Neutrophil (primary cell): Measurements from ENCODE around the gene ITPR2.
A peak's percentile ranks its signal among the peaks of the same experiment; 100 is the strongest.

ENCODE experiments used
- H3K27ac ChIP-seq: fragments of 200-600 bp; sonication (generic); 2 replicates; pipeline ENCODE4 v1.5.1; 2016; ENCODE audit warnings: mild to moderate bottlenecking, moderate library complexity
- H3K27me3 ChIP-seq: fragments of 200-600 bp; sonication (generic); 2 replicates; pipeline ENCODE4 v1.6.0; 2016; ENCODE audit warnings: mild to moderate bottlenecking
- H3K36me3 ChIP-seq: fragments of 200-600 bp; sonication (generic); 2 replicates; pipeline ENCODE4 v1.5.1; 2017
- H3K4me1 ChIP-seq, 2 experiments: fragments of 200-600 bp in 1 of 2; sonication (generic) in 1 of 2; 1 replicate in 1 of 2; 2 replicates in 1 of 2; pipeline versions ENCODE4 v1.5.1 to v1.6.1; 2013 to 2016; ENCODE audit warnings: low read depth in 1 of 2, low read length in 1 of 2, mild to moderate bottlenecking in 1 of 2, moderate library complexity in 1 of 2; ENCODE audit not compliant: control insufficient read depth in 1 of 2, insufficient read depth in 1 of 2
- H3K4me3 ChIP-seq, 2 experiments: fragments of 200-600 bp in 1 of 2; sonication (generic) in 1 of 2; 1 replicate in 1 of 2; 2 replicates in 1 of 2; pipeline ENCODE4 v1.5.1; 2013 to 2016; ENCODE audit warnings: low read depth in 1 of 2, low read length in 1 of 2, mild to moderate bottlenecking in 1 of 2, moderate library complexity in 1 of 2
- H3K9me3 ChIP-seq: fragments of 200-600 bp; sonication (generic); 2 replicates; pipeline ENCODE4 v1.5.1; 2016
- TF ChIP-seq, protein P1 (sequence below): fragments of 200-600 bp; sonication (generic); IDR thresholded peaks from 2 replicates; pipeline ENCODE4 v1.5.1; 2016; ENCODE audit warnings: antibody characterized with exemption

The ITPR2 gene

DNA sequence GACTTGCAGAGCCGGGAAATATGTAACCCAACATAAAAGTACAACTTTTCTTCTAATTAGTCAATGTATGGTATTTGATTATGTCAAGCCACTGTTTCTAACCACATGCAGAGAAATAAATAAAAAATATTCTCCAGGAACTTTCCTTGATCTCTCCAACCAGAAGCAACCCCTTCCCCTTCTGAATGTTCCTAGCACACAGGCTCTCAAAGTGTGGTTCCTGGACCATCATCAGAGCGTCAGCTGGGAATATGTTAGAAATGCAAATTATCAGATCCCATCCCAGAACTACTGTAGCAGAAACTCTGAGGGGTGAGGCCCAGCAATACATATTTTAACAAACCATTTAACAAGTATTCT lies 21.0 kb upstream of the ITPR2 start:
- Histone ChIP-seq H3K4me3 (no peak overlapping the region), H3K36me3 (no peaks in the 10 kb centered on the region), H3K4me1 (peaks cover 10 to 12% of the 10 kb centered on the region in 2 experiments), H3K27ac (peak overlapping the region; percentile 50), H3K9me3 (no peaks in the 10 kb centered on the region), H3K27me3 (no peaks in the 10 kb centered on the region)
- TF ChIP-seq, protein P1, sequence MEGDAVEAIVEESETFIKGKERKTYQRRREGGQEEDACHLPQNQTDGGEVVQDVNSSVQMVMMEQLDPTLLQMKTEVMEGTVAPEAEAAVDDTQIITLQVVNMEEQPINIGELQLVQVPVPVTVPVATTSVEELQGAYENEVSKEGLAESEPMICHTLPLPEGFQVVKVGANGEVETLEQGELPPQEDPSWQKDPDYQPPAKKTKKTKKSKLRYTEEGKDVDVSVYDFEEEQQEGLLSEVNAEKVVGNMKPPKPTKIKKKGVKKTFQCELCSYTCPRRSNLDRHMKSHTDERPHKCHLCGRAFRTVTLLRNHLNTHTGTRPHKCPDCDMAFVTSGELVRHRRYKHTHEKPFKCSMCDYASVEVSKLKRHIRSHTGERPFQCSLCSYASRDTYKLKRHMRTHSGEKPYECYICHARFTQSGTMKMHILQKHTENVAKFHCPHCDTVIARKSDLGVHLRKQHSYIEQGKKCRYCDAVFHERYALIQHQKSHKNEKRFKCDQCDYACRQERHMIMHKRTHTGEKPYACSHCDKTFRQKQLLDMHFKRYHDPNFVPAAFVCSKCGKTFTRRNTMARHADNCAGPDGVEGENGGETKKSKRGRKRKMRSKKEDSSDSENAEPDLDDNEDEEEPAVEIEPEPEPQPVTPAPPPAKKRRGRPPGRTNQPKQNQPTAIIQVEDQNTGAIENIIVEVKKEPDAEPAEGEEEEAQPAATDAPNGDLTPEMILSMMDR: no peak

DNA sequence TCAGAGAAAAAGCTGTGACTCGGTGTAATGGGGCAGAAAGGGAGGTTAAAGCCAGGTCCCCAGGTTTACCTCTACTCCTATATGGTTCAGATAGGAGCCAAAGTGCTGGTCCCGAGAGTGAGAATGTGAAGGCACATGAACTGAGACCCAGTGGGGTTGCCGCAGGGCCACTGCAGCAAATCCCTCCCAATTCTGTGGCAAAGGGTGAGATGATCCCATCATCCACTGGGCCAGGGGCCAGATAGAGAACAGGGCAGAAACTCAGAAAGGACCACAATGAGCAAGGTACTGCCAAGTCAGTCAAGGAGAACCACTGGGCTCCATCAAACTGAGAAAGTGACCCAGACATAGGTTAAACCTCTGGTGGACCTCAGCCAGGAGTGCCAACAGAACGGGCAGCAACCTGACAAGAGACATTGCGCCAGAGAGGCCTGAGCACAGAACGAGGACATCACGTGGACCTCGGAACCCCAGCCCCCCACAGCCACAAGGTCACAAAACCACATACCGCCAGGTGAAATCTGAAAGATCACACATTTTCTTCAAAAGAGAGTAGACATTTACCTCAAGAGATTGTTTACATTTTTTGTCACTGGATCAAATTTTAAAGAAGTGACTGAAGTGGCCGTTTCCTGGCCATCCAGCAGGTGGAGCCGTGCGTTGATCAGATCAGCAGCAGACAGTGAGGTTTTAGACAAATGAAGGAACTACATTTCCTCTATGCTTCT lies 20.5 kb upstream of the ITPR2 start:
- Histone ChIP-seq H3K36me3 (no peaks in the 10 kb centered on the region), H3K9me3 (no peaks in the 10 kb centered on the region), H3K4me1 (peaks cover 10 to 12% of the 10 kb centered on the region in 2 experiments), H3K27me3 (no peaks in the 10 kb centered on the region), H3K27ac (peak overlapping the region; percentile 50), H3K4me3 (peak overlapping the region; percentile 30 to 49)
- TF ChIP-seq, protein P1: peak; percentile 92

DNA sequence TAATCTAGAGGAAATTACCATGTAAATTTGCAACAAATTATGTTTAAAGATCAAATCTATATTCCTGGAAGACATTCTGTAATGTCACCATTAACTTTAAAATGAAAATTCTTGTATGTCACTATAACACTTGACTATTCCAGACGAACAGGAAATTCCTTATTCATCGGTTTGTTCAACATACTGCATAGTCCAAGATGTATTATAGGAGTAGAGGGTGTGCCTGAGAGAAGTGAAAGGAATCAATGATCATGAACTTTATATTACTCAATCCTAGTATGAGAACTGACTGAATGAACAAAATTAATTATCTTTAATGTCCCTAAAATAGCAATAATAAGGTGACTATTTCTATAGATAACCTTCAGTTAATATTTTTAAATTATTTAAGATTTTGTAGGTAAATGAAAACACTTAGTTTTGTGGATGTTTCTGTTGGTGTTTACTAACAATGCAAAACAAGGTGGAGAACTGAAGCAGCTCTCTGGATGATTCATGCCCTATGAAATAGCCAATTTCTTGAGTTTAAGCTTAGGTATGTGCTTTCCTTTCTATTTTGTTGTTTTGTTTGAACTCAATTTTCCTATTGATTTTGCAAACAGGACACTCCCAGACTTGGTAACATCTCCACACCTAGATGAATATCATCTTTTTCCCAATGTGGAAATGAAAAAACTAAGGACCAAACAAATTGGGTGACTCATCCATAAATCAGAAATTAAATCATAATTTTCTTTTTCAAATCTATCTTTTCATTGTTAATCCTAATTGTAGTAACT lies 18.2 kb upstream of the ITPR2 start:
- Histone ChIP-seq H3K4me1 (peaks cover 10 to 14% of the 10 kb centered on the region in 2 experiments), H3K27me3 (no peaks in the 10 kb centered on the region), H3K4me3 (no peak overlapping the region), H3K27ac (no peak overlapping the region), H3K9me3 (no peaks in the 10 kb centered on the region), H3K36me3 (no peaks in the 10 kb centered on the region)
- TF ChIP-seq, protein P1: no peak

- H3K4me1 ChIP-seq: peaks cover 3 to 15% of the 10 kb centered on the region in 2 experiments
- no peaks in the 10 kb centered on the region for H3K9me3 ChIP-seq
- no peak overlapping the region for H3K4me3 ChIP-seq
- no peaks in the 10 kb centered on the region for H3K27me3 ChIP-seq
- H3K36me3 ChIP-seq: no peaks in the 10 kb centered on the region
- H3K27ac ChIP-seq: no peak overlapping the region
- TF ChIP-seq, protein P1: no peak
Observed at GRCh38 chr12:26848156-26848825, 15.3 kb upstream of the ITPR2 start.

DNA sequence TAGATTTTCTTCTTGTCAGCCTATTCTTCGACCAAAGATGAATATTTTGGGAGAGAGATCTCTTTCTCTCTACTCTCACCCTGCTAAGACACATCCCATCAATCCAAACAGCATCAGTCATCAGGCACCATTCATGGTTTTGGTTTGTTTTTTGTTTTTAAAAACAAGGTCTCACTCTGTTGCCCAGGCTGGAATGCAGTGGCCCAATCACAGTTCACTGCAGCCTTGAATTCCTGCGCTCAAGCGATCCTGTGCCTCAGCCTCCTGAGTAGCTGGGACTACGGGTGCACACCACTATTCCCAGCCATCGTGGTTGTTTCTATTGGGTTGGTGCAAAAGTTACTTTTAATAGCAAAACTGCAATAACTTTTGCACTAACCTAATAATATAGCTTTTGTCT lies 14.4 kb upstream of the ITPR2 start:
- H3K9me3 ChIP-seq: no peaks in the 10 kb centered on the region
- H3K27ac ChIP-seq: no peak overlapping the region
- H3K4me1 ChIP-seq: peaks cover 3 to 14% of the 10 kb centered on the region in 2 experiments
- H3K36me3 ChIP-seq: no peaks in the 10 kb centered on the region
- H3K4me3 ChIP-seq: no peak overlapping the region
- TF ChIP-seq, protein P1: no peak
- H3K27me3 ChIP-seq: no peaks in the 10 kb centered on the region
